ENCODE data around the gene CLPTM1L. TPM values are rescaled to one million over a fixed set of nuclear protein-coding genes. Genes with fewer than 3 reads are reported as not detected.

CLPTM1L gene
- 74.8 and 79.9 TPM in 2 replicates for total RNA-seq (ENCODE audit: low replicate concordance)

DNA sequence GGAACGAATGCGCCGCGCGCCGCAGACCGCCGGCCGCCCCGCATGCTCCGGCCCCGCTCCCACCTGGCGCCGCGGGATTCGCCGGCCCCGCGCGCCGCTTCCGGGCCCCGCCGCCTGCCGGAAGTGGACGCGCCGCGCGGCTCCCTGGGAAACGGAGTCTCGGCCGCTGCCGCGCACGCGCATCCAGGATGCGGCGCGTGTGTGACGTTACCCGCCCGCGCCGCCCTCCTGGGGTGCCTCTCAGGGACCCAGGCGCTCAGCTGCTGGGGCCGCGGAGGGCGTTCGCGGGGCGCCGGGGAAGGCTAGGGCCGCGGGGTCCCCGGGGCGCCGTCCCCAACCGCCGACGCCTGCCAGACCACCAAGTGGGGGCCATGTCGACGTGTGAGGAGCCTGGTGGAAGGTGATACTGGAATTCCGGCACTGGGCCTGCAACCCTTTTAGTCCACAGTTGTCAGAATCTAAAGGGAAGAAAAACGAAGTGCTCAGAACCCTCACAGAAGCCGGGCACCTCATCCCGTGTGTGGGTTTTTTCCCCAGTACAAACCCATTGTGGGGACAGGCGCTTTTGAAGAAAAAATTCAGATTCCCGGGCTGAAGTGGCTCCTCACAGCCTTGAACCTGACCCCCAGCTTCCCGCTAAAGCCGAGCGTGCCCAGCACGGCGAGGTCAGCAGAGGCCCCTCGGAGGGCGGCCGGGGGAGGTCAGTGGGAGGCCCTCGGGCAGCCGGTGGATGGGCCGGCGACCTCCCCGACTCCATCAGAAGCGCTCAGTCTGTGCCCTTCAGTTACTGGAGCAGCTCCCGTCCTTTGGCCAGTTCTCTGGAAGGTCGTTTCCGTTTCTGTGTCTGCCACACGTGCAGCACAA, at the start of gene CLPTM1L:
CLPTM1L (minus strand) TSS at position 125 of the 864 bp plus-strand sequence. CDS start 258 bp downstream, outside the sequence.
- H3K79me2 ChIP-seq (ENCODE audit: low read depth): peaks cover 32% of the 10 kb centered on the region
- peaks cover 7% of the 10 kb centered on the region for H4K20me1 ChIP-seq (ENCODE audit: low read depth)
- no peaks in the 10 kb centered on the region for H3K36me3 ChIP-seq
- H3K4me1 Mint-ChIP-seq: peaks cover 18% of the 10 kb centered on the region
- H2AFZ ChIP-seq (replicated peaks): peak within 1 kb of the TSS; percentile 93
- H3K27ac ChIP-seq: no peak within 1 kb of the TSS
- no peaks in the 10 kb centered on the region for H3K9me3 ChIP-seq (ENCODE audit: low read depth)
- peak within 1 kb of the TSS; percentile 96 for H3K4me3 Mint-ChIP-seq
- H3K27ac Mint-ChIP-seq: peak within 1 kb of the TSS; percentile 94
- H3K9ac ChIP-seq: peak within 1 kb of the TSS; percentile 87
- peak; percentile 96 for DNase-seq (ENCODE audit: low spot score)
- no peaks in the 10 kb centered on the region for H3K9me3 Mint-ChIP-seq
- H3F3A ChIP-seq (ENCODE audit: low read depth): no peaks in the 10 kb centered on the region
- H3K27me3 ChIP-seq: no peaks in the 10 kb centered on the region
- H3K4me3 ChIP-seq: peak within 1 kb of the TSS; percentile 99
- peaks cover 5% of the 10 kb centered on the region for H3K36me3 Mint-ChIP-seq
- H3K4me2 ChIP-seq: peak within 1 kb of the TSS; percentile 99
- peaks cover 10% of the 10 kb centered on the region for H3K4me1 ChIP-seq
- TF ChIP-seq EZH2phosphoT487 (IDR thresholded peaks at IDR 0.05) (no peak), EZH2 (IDR thresholded peaks at IDR 0.05) (no peak)
- TF ChIP-seq, protein P1, sequence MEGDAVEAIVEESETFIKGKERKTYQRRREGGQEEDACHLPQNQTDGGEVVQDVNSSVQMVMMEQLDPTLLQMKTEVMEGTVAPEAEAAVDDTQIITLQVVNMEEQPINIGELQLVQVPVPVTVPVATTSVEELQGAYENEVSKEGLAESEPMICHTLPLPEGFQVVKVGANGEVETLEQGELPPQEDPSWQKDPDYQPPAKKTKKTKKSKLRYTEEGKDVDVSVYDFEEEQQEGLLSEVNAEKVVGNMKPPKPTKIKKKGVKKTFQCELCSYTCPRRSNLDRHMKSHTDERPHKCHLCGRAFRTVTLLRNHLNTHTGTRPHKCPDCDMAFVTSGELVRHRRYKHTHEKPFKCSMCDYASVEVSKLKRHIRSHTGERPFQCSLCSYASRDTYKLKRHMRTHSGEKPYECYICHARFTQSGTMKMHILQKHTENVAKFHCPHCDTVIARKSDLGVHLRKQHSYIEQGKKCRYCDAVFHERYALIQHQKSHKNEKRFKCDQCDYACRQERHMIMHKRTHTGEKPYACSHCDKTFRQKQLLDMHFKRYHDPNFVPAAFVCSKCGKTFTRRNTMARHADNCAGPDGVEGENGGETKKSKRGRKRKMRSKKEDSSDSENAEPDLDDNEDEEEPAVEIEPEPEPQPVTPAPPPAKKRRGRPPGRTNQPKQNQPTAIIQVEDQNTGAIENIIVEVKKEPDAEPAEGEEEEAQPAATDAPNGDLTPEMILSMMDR (IDR thresholded peaks at IDR 0.05): no peak
- H3K27me3 Mint-ChIP-seq (ENCODE audit: insufficient read depth, low read depth): no peaks in the 10 kb centered on the region

GRCh38 chr5:1393571-1394501, 48.9 kb upstream of the CLPTM1L start:
- Histone ChIP-seq H3K27ac (no peak overlapping the region), H3F3A (ENCODE audit: low read depth) (no peaks in the 10 kb centered on the region), H3K4me2 (no peak overlapping the region), H2AFZ (replicated peaks) (no peak overlapping the region), H3K9ac (no peak overlapping the region), H3K27me3 (peaks cover 60% of the 10 kb centered on the region), H3K79me2 (ENCODE audit: low read depth) (no peaks in the 10 kb centered on the region), H4K20me1 (ENCODE audit: low read depth) (no peaks in the 10 kb centered on the region), H3K9me3 (ENCODE audit: low read depth) (no peaks in the 10 kb centered on the region), H3K4me3 (no peak overlapping the region), H3K36me3 (no peaks in the 10 kb centered on the region), H3K4me1 (no peaks in the 10 kb centered on the region)
- TF ChIP-seq EZH2 (IDR thresholded peaks at IDR 0.05) (no peak), EZH2phosphoT487 (IDR thresholded peaks at IDR 0.05) (no peak)
- TF ChIP-seq, protein P1 (IDR thresholded peaks at IDR 0.05): no peak
- Mint-ChIP-seq H3K27me3 (ENCODE audit: insufficient read depth, low read depth) (peaks cover 20% of the 10 kb centered on the region), H3K9me3 (peaks cover 2% of the 10 kb centered on the region), H3K4me3 (no peak overlapping the region), H3K36me3 (no peaks in the 10 kb centered on the region), H3K27ac (peak overlapping the region; percentile 18), H3K4me1 (peaks cover 3% of the 10 kb centered on the region)
- no peak for DNase-seq (ENCODE audit: low spot score)

- peaks cover 3% of the 10 kb centered on the region for H3K4me1 Mint-ChIP-seq
- H2AFZ ChIP-seq (replicated peaks): no peak overlapping the region
- H3K27me3 Mint-ChIP-seq (ENCODE audit: insufficient read depth, low read depth): peaks cover 22% of the 10 kb centered on the region
- H3K36me3 Mint-ChIP-seq: no peaks in the 10 kb centered on the region
- H3K36me3 ChIP-seq: no peaks in the 10 kb centered on the region
- no peak for DNase-seq (ENCODE audit: low spot score)
- H3K4me2 ChIP-seq: no peak overlapping the region
- no peak overlapping the region for H3K27ac ChIP-seq
- no peak overlapping the region for H3K4me3 Mint-ChIP-seq
- H3K4me1 ChIP-seq: no peaks in the 10 kb centered on the region
- peaks cover 68% of the 10 kb centered on the region for H3K27me3 ChIP-seq
- H3K9me3 ChIP-seq (ENCODE audit: low read depth): no peaks in the 10 kb centered on the region
- H3K4me3 ChIP-seq: no peak overlapping the region
- no peak for TF ChIP-seq EZH2phosphoT487 (IDR thresholded peaks at IDR 0.05)
- TF ChIP-seq, protein P1 (IDR thresholded peaks at IDR 0.05): no peak
- no peak for TF ChIP-seq EZH2 (IDR thresholded peaks at IDR 0.05)
- H3K27ac Mint-ChIP-seq: no peak overlapping the region
- no peaks in the 10 kb centered on the region for H3F3A ChIP-seq (ENCODE audit: low read depth)
- peaks cover 3% of the 10 kb centered on the region for H3K9me3 Mint-ChIP-seq
- H4K20me1 ChIP-seq (ENCODE audit: low read depth): no peaks in the 10 kb centered on the region
- no peak overlapping the region for H3K9ac ChIP-seq
- H3K79me2 ChIP-seq (ENCODE audit: low read depth): no peaks in the 10 kb centered on the region
Measured at GRCh38 chr5:1392801-1393565, 48.1 kb upstream of the CLPTM1L start.

All from neural progenitor cell (in vitro differentiated cells).